ENCODE results near the gene EBF3.

The EBF3 gene

GRCh38 chr10:129793479-129793878 is 170.6 kb downstream of the EBF3 start:
- H3K9ac ChIP-seq (ENCODE audit: low read length): no peak overlapping the region
- H3K9me3 ChIP-seq (ENCODE audit: insufficient read depth, low read length): no peaks in the 10 kb centered on the region
- no peak overlapping the region for H3K27ac ChIP-seq (ENCODE audit: low read length)
- H3K4me1 ChIP-seq (ENCODE audit: low read length): no peaks in the 10 kb centered on the region
- no peak overlapping the region for H3K4me3 ChIP-seq (ENCODE audit: low read length)
- H3K4me2 ChIP-seq (ENCODE audit: low read length): no peak overlapping the region
- no peaks in the 10 kb centered on the region for H3K79me2 ChIP-seq (ENCODE audit: low read length)
- no peaks in the 10 kb centered on the region for H3K36me3 ChIP-seq (replicated peaks; ENCODE audit: low read depth, low read length)
- H4K20me1 ChIP-seq (ENCODE audit: insufficient read depth, low read length): no peaks in the 10 kb centered on the region
- H3K27me3 ChIP-seq (ENCODE audit: low read depth, low read length): no peaks in the 10 kb centered on the region
- no peak overlapping the region for H2AFZ ChIP-seq (ENCODE audit: low read depth, low read length)
- no peak for TF ChIP-seq CTCF (IDR thresholded peaks at IDR 0.05; ENCODE audit: low read depth, low read length)
- TF ChIP-seq EZH2phosphoT487 (IDR thresholded peaks at IDR 0.05; ENCODE audit: low read depth): no peak

GRCh38 chr10:129792864-129793263 is 171.2 kb downstream of the EBF3 start:
- H2AFZ ChIP-seq (ENCODE audit: low read depth, low read length): no peak overlapping the region
- no peaks in the 10 kb centered on the region for H3K79me2 ChIP-seq (ENCODE audit: low read length)
- H3K9ac ChIP-seq (ENCODE audit: low read length): no peak overlapping the region
- no peaks in the 10 kb centered on the region for H3K27me3 ChIP-seq (ENCODE audit: low read depth, low read length)
- H3K4me1 ChIP-seq (ENCODE audit: low read length): no peaks in the 10 kb centered on the region
- TF ChIP-seq EZH2phosphoT487 (IDR thresholded peaks at IDR 0.05; ENCODE audit: low read depth) (no peak), CTCF (IDR thresholded peaks at IDR 0.05; ENCODE audit: low read depth, low read length) (no peak)
- no peak overlapping the region for H3K27ac ChIP-seq (ENCODE audit: low read length)
- no peak overlapping the region for H3K4me3 ChIP-seq (ENCODE audit: low read length)
- H3K4me2 ChIP-seq (ENCODE audit: low read length): no peak overlapping the region
- H4K20me1 ChIP-seq (ENCODE audit: insufficient read depth, low read length): no peaks in the 10 kb centered on the region
- H3K9me3 ChIP-seq (ENCODE audit: insufficient read depth, low read length): no peaks in the 10 kb centered on the region
- H3K36me3 ChIP-seq (replicated peaks; ENCODE audit: low read depth, low read length): no peaks in the 10 kb centered on the region

- Histone ChIP-seq H3K4me3 (ENCODE audit: low read length) (no peak overlapping the region), H3K27me3 (ENCODE audit: low read depth, low read length) (no peaks in the 10 kb centered on the region), H3K4me1 (ENCODE audit: low read length) (no peaks in the 10 kb centered on the region), H3K27ac (ENCODE audit: low read length) (no peak overlapping the region), H3K4me2 (ENCODE audit: low read length) (no peak overlapping the region), H3K9me3 (ENCODE audit: insufficient read depth, low read length) (no peaks in the 10 kb centered on the region), H4K20me1 (ENCODE audit: insufficient read depth, low read length) (no peaks in the 10 kb centered on the region), H3K36me3 (replicated peaks; ENCODE audit: low read depth, low read length) (no peaks in the 10 kb centered on the region), H3K9ac (ENCODE audit: low read length) (no peak overlapping the region), H3K79me2 (ENCODE audit: low read length) (no peaks in the 10 kb centered on the region), H2AFZ (ENCODE audit: low read depth, low read length) (no peak overlapping the region)
- TF ChIP-seq CTCF (IDR thresholded peaks at IDR 0.05; ENCODE audit: low read depth, low read length): no peak
- TF ChIP-seq EZH2phosphoT487 (IDR thresholded peaks at IDR 0.05; ENCODE audit: low read depth): no peak
These were observed 171.9 kb downstream of the EBF3 start for GRCh38 chr10:129792141-129792540.

GRCh38 chr10:129790715-129791446 is 173.2 kb downstream of the EBF3 start:
- H3K27ac ChIP-seq (ENCODE audit: low read length): no peak overlapping the region
- H3K27me3 ChIP-seq (ENCODE audit: low read depth, low read length): no peaks in the 10 kb centered on the region
- H3K79me2 ChIP-seq (ENCODE audit: low read length): no peaks in the 10 kb centered on the region
- H3K4me2 ChIP-seq (ENCODE audit: low read length): no peak overlapping the region
- TF ChIP-seq EZH2phosphoT487 (IDR thresholded peaks at IDR 0.05; ENCODE audit: low read depth) (no peak), CTCF (IDR thresholded peaks at IDR 0.05; ENCODE audit: low read depth, low read length) (no peak)
- no peak overlapping the region for H2AFZ ChIP-seq (ENCODE audit: low read depth, low read length)
- H3K4me1 ChIP-seq (ENCODE audit: low read length): no peaks in the 10 kb centered on the region
- H3K4me3 ChIP-seq (ENCODE audit: low read length): no peak overlapping the region
- H3K9ac ChIP-seq (ENCODE audit: low read length): no peak overlapping the region
- H4K20me1 ChIP-seq (ENCODE audit: insufficient read depth, low read length): no peaks in the 10 kb centered on the region
- no peaks in the 10 kb centered on the region for H3K9me3 ChIP-seq (ENCODE audit: insufficient read depth, low read length)
- H3K36me3 ChIP-seq (replicated peaks; ENCODE audit: low read depth, low read length): no peaks in the 10 kb centered on the region
